Muscle of arm (tissue), 12 donors: ENCODE results near the gene ZNF664. TPM values are rescaled to one million over a fixed set of nuclear protein-coding genes. Genes with fewer than 3 reads are reported as not detected.

Source experiments
- DNase-seq: peaks from one replicate; pipeline ENCODE4 v3.0.0-alpha.2; 2013
- polyA plus RNA-seq, 12 donors: library from polyadenylated mRNA; unstranded; fragments of 120-200 nt; gene quantifications; one replicate each; pipeline ENCODE4 v1.2.1, GENCODE V29; 2013; ENCODE audit not compliant: insufficient read length in 12 of 12

The ZNF664 gene
- polyA plus RNA-seq, 12 donors, result 37.5 to 64.5 (median 49.2) TPM; not detected in 1

DNA sequence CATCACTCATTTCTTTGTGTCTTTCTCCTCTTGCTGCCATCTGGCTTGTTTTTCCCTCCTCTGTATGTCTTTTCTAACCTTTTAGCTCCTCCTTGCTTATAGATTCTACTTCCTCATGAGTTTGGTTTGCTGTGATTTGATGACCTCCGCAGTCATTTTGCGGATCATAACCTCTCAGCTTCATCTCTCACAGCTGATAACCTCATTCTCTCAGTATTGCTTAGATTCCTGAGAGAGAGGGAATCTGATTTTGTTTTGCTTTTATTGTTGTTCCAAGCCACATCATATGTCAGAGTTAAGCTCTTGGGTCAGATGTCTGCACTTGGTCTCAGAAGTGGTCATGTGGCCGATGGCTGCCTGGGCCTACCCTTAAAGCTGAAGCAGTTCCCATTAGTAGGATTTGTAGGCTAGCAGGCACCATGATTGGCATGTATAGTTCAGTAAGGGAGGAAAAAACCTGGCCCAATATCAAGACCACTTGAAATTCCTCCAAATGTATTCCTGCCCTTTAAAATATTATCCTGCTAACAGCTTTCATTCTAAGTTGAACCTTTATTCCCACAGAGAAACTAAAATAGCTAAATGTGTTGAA is 13.5 kb downstream of the ZNF664 start:
- DNase-seq, result no peak

DNA sequence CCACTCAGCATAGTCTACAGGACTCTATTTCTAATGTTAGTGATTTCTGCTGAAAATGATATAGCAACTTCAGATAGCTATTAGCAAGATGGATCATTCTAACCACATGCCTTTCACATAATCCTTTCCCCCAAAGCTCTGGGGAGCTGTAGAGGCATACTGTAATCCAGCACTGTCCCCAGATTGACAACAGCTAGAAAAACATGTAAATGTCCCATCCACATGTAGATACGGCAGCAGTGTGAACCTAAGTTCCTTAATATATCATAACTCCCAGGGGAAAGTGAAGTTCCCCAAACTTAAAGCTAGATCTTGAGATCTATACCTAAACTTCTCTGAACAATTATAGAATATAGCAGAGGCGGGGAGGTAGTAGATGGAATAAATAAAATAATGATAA is 14.0 kb downstream of the ZNF664 start:
- DNase-seq, result no peak

DNA sequence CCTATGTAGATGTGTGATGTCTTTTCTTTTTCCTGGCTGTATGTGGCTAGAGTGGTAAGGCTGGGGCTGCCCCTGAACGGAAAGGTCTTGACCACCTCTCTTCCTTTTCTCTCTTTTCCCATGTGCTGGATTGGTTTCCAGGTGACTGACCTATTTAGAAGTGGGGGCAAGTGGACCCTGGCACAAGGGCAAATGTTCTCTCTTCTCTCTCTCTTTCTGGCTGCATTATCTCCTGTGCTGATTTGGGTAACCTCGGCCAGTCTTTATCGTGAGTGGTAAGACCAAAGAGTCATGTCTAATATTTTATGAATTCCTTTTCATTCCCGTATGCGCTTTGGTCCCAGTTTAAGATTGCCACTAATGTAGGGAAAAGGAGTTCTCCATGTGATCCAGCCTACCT is 16.2 kb downstream of the ZNF664 start:
- DNase-seq, result no peak

- no peak for DNase-seq
Measured at GRCh38 chr12:123989753-123990152, 16.7 kb downstream of the ZNF664 start.

DNA sequence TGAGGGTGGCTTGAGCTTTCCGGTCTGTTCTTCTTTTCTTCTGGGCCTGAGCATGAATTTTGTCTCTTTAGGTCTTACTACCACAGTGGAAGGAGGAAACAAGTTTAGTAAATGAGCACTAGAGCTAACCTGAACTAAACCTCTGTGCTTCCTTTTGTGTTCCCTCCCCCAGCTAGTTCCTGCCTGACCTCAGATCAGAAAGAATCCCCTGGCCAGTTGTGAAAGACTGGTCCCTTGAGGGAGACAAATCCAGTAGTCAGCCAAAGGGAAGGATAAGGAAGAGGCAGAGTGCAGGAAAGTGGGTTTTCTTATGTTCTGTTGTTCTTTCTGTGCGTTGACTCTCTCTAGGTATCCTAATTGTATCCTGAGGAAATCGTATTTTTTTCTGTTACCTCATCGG is 17.5 kb downstream of the ZNF664 start:
- DNase-seq, result no peak

DNA sequence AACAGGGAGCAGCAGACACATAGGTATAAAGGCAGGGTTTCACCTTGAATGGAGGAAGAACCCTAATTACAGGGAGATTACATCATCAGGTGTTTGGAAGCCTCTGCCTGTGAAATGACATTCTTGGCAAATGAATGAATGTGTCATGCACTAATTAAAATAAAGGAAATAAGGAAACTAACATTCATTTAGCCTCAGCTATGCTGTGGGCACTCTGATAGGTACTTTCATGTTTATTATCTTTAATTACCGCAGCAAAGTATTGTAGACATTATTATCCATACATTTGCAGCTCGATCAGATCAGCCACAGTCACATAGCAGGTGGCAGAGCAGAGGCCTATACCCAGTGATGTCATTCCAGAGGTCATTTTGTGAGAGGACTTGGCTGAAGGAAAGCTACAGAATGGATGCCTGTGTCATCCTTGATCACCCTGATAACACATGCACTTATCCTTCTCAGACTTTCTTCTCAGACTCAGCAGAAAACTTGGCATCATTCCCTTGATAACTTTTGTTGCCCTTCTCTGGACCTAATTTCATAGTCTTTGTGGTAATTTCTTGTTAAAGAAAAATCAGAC is 18.4 kb downstream of the ZNF664 start:
- no peak for DNase-seq

- DNase-seq, result no peak
Measured at GRCh38 chr12:123992118-123992825, 19.3 kb downstream of the ZNF664 start.

DNA sequence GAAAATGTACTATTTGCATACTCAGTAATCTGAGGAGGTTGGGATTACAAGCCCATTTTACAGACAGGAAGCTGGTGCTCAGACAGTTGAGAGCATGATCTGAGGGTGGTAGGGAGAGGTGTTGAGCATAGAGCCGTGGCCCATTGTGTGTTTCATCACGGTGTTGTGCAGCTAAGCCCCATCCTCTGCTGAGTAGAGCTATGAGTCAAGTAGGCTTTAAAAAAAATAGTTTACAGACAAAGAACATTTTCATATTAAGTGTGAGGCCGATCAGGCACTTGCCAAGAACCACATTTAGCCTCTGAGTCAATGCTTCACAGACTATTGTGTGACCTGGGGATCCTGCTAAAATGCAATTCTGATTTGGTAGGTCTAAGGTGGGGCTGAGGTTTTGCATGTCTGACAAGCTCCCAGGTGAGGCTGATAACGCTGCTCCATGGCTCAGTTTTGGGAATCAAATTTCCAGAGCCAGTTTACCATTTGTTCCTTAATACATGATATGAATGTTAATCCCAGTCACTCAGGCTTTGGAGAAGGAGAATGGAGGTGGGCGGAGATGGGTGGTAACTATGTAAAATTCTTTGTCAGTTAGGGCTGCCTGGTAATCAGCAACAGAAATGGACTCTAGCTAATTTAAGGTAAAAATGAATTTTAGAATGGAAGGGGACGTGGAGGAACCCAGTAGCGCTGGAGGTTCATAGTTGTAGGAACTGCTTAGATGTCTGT is 22.2 kb downstream of the ZNF664 start:
- no peak for DNase-seq

- no peak for DNase-seq
Measured at GRCh38 chr12:123996581-123996980, 23.6 kb downstream of the ZNF664 start.

DNA sequence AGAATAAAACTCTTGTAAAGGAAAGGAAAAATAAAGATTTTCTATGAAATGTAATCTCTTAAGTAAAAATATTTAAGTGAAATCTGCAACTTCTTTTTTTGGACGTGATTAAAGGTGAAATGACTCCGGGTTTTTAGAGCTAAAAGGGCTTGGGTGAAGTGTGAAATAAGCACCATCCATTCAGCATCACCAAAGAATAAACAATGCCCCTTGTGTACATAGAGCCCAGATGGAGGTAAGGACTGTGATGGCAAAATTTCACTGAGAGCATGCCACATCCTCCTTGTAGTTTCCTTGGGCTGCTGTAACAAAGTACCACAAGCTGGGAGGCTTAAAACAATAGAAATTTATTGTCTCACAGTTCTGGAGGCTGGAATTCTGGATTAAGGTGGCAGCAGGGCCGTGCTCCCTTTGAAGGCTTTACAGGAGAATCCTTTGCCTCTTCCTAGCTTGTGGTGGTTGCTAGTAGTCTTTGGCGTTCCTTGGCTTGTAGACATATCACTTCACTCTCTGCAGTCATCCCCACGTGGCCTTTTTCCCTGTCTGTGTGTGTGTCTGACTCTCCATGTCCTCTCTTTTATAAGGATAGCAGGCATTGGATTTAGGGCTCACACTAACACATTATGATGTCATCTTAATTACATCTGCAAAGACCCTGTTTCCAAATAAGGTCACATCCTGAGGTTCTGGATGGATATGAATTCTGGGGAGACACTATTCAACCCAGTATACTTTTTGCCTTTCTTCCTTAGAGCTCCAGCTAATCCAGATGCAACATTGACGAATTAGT is 24.2 kb downstream of the ZNF664 start:
- DNase-seq, result no peak

DNA sequence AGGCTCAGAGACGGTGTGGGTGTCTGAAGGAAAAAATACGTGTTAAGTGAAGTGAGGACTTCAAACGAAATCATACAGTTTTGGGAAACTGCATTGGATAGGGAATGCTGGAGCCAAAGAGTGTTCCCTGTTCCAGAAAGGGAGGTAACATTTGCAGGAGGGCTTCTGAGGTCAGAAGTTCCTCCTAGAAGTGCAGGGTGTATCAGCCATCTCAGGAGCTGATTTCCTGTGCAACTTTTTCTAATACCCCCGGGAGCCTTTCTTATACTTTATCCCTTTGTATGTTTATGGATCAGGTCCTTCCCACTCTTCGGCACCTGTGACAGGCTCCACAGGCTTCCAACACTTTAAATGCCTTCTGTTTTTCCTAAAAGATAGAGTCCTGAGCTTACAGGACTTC is 24.9 kb downstream of the ZNF664 start:
- DNase-seq, result no peak

GRCh38 chr12:123998344-123998990 is 25.5 kb downstream of the ZNF664 start:
- DNase-seq, result no peak

DNA sequence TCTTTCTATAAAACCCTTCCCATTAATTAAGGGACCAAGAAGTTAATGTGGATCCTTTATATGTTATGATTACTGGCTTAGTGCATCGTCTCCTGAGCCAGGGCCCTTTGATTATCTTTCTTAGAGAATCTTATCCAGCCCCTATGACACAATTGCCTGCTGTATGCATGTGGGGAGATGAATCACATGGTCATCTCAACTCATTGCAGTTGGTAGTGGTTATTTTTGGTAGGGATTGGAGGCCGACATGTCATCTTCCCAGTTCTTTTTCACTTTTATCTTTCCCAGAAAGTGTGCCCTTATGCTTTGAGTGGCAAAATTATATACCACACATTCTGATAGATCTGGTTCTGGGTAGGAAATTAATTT is 26.0 kb downstream of the ZNF664 start:
- DNase-seq, result no peak

GRCh38 chr12:124000111-124000510 is 27.1 kb downstream of the ZNF664 start:
- DNase-seq, result no peak

DNA sequence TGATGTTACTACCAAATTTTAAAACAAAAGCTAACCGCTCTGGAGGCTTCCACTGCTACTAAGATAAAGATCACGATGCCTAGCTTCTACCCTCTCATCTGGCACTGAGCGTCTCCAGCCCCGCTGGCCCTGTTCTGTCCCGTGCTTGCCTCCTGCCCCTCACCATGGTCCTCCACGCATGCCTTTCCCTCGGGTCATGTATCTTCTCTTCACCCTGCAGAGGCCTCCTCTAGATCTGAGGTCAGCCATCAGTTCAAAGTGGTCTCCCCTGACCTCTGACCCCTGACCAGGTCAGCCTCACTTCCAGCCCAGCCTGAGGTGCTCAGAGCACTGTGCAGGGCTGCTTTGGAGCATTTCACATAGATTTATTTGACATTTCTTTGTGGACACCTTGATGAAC is 28.3 kb downstream of the ZNF664 start:
- no peak for DNase-seq

DNA sequence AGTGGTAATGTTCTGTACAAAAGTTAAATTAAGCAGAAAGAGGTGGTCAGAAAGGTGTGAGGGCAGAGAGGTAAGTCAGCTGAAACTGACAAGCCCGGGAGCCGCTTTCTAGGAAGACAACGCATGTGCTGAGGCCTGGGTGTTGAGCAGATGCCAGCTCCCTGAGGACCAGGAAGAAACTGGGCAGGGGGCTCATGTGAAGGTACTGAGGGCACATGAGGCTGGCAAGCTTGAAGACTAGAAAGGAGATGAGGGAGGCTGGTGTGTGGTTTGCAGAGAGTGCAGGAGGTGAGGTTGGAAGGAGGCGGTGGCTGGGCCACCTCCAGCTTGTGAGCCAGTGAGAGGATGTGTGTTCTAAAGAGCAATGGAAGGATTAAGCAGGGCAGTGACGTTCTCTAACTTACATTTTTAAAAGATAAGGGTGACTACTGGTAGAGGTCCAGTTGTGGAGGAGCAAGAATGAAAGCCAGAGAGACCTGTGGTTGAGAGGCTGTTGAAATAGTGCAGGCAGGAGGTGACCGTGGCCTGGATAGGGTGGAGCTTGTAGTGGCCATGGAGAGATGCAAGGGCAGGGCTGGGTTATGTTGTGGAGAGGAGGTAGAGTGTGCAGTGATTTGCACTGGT is 29.1 kb downstream of the ZNF664 start:
- no peak for DNase-seq

- DNase-seq, result no peak
Measured at GRCh38 chr12:124002654-124003053, 29.6 kb downstream of the ZNF664 start.

- DNase-seq, result no peak
Measured at GRCh38 chr12:124004233-124004875, 31.3 kb downstream of the ZNF664 start.

DNA sequence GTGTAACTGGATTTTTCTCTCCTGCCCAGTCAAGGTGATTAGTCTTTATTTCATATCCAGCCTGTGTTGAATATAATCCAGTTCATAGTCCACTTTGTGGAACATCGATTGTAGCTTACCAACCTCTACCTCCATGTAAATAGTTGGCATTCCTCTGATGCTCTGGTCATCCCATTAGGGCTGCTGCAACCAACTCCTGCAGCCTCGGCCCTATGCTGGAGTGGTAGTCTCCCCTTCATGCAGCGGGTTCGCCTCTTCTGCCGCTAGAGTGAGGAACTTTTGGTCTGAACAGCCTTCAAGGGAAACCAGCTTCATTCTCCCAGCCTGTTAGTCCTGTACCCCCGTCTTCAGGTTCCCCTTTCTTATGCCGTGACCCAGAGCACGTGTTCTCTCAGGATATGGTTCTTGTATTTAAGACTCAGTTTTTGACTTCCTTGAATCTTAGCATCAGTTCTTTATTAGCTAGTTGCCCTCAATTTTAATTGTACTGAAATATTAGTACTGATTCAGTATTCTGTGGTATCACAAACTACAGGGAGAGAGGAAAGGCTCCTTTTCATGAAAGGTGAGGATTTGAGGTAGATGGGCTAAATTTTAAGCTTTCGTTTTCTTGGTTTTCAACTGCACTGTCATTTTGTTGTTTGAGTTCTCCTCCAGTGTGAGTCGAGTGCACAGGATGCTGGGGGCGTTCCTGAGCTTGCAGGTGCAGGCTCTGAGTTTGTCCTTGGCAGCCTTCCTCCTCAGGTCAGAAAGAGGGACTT is 33.2 kb downstream of the ZNF664 start:
- no peak for DNase-seq
